H1 (cell line): Measurements from ENCODE around the gene MFSD2B. TPM values are rescaled to one million over a fixed set of nuclear protein-coding genes. Genes with fewer than 3 reads are reported as not detected.

Experiments used
- CTCF ChIA-PET: fragments of 300-600 bp; sonication (Branson Sonifier 250); formaldehyde crosslinking; loops from one replicate; lab custom pipeline; 2021; ENCODE audit not compliant: partially characterized antibody; lab: Charles Lee
- POLR2A ChIA-PET: fragments of 300-600 bp; sonication (Branson Sonifier 250); formaldehyde crosslinking; loops from one replicate; lab custom pipeline; 2021; ENCODE audit warnings: inconsistent platforms; ENCODE audit not compliant: partially characterized antibody; lab: Charles Lee
- DNase-seq, 2 experiments: peaks; one replicate each; pipeline versions ENCODE4 v3.0.0 to v3.0.0-alpha.2; 2010 to 2022; ENCODE audit warnings: low spot score in 2 of 2, low read depth in 1 of 2, mixed read lengths in 1 of 2
- FAIRE-seq: peaks from 2 replicates; lab custom pipeline; 2011; peaks lifted over from hg19 to GRCh38; lab: Jason Lieb, UNC
- H2AFZ ChIP-seq: 2 replicates; pipeline ENCODE4 v1.8.1; 2012; ENCODE audit warnings: low read length, inconsistent platforms
- H2AK5ac ChIP-seq: 2 replicates; pipeline ENCODE4 v1.6.1; 2013; ENCODE audit warnings: low read depth, low read length
- H2BK120ac ChIP-seq: replicated peaks from 2 replicates; pipeline ENCODE3; 2013; ENCODE audit warnings: low read depth, low read length, inconsistent platforms
- H2BK12ac ChIP-seq: 2 replicates; pipeline ENCODE4 v1.6.1; 2013; ENCODE audit warnings: low read depth, low read length
- H2BK15ac ChIP-seq: 2 replicates; pipeline ENCODE4 v1.6.1; 2013; ENCODE audit warnings: low read length
- H2BK20ac ChIP-seq: 2 replicates; pipeline ENCODE4 v1.6.1; 2013; ENCODE audit warnings: low read length
- H2BK5ac ChIP-seq: 2 replicates; pipeline ENCODE4 v1.6.1; 2013; ENCODE audit warnings: low read depth, low read length
- H3K14ac ChIP-seq: 2 replicates; pipeline ENCODE4 v1.6.1; 2013; ENCODE audit warnings: inconsistent platforms; ENCODE audit not compliant: insufficient read length
- H3K18ac ChIP-seq: 2 replicates; pipeline ENCODE4 v1.6.1; 2013; ENCODE audit warnings: low read length; ENCODE audit errors: extremely low read depth
- H3K23ac ChIP-seq: 2 replicates; pipeline ENCODE4 v1.6.1; 2013; ENCODE audit warnings: inconsistent platforms; ENCODE audit not compliant: insufficient read length
- H3K23me2 ChIP-seq: 2 replicates; pipeline ENCODE4 v1.6.1; 2013; ENCODE audit warnings: low read depth, low read length
- H3K27ac ChIP-seq: 2 replicates; pipeline ENCODE4 v1.6.1; 2011; ENCODE audit warnings: low read depth, low read length, inconsistent platforms
- H3K27me3 ChIP-seq, 4 experiments: replicated peaks in 1 of 4; 1 replicate in 1 of 4; 2 replicates in 3 of 4; pipeline versions ENCODE4 v1.6.1 to v1.8.1; 2011 to 2013; ENCODE audit warnings: low read length in 3 of 4, mild to moderate bottlenecking in 3 of 4, inconsistent platforms in 2 of 4, mixed read lengths in 2 of 4, moderate library complexity in 1 of 4; ENCODE audit not compliant: control insufficient read depth in 3 of 4, insufficient read depth in 3 of 4; ENCODE audit errors: extremely low read depth in 1 of 4
- H3K36me3 ChIP-seq, 4 experiments: 2 replicates each; pipeline versions ENCODE4 v1.6.1 to v1.8.1; 2011 to 2013; ENCODE audit warnings: mild to moderate bottlenecking in 4 of 4, low read length in 3 of 4, moderate library complexity in 2 of 4, control low read depth in 1 of 4, inconsistent platforms in 1 of 4; ENCODE audit not compliant: insufficient read depth in 4 of 4, control insufficient read depth in 2 of 4
- H3K4ac ChIP-seq: replicated peaks from 2 replicates; pipeline ENCODE3; 2013; ENCODE audit warnings: low read length, low read depth, mixed read lengths, inconsistent platforms; ENCODE audit not compliant: insufficient read length
- H3K4me1 ChIP-seq, 4 experiments: replicated peaks in 1 of 4; 1 replicate in 1 of 4; 2 replicates in 3 of 4; pipeline versions ENCODE4 v1.6.1 to v1.8.1; 2011 to 2013; ENCODE audit warnings: low read length in 3 of 4, inconsistent platforms in 2 of 4, mixed read lengths in 1 of 4; ENCODE audit not compliant: insufficient read depth in 4 of 4, control insufficient read depth in 3 of 4
- H3K4me2 ChIP-seq, 2 experiments: 2 replicates each; pipeline versions ENCODE4 v1.6.1 to v1.8.1; 2011 to 2013; ENCODE audit warnings: low read depth in 2 of 2, low read length in 2 of 2, control low read depth in 1 of 2, inconsistent platforms in 1 of 2, mild to moderate bottlenecking in 1 of 2; ENCODE audit not compliant: insufficient read depth in 1 of 2
- H3K4me3 ChIP-seq, 4 experiments: fragments of 200-600, 300-600 bp in 1 of 4; sonication (generic), shearing (Covaris generic), sonication (Bioruptor Twin) in 1 of 4; 2 replicates each; pipeline versions ENCODE4 v1.5.1 to v1.8.1; 2011 to 2016; ENCODE audit warnings: low read length in 4 of 4, low read depth in 3 of 4, control low read depth in 2 of 4, inconsistent platforms in 2 of 4, mild to moderate bottlenecking in 2 of 4, mixed read lengths in 1 of 4, moderate library complexity in 1 of 4; ENCODE audit not compliant: insufficient read depth in 2 of 4; ENCODE audit errors: extremely low read depth in 1 of 4
- H3K56ac ChIP-seq: replicated peaks from 2 replicates; pipeline ENCODE3; 2013; ENCODE audit warnings: low read depth, mild to moderate bottlenecking, mixed read lengths, low read length, inconsistent platforms; ENCODE audit not compliant: insufficient read length
- H3K79me1 ChIP-seq: 2 replicates; pipeline ENCODE4 v1.6.1; 2013; ENCODE audit warnings: low read depth, low read length, control low read depth
- H3K79me2 ChIP-seq, 2 experiments: 2 replicates each; pipeline versions ENCODE4 v1.6.1 to v1.8.1; 2012 to 2013; ENCODE audit warnings: low read length in 2 of 2, mild to moderate bottlenecking in 2 of 2, inconsistent platforms in 1 of 2; ENCODE audit not compliant: insufficient read depth in 2 of 2, control insufficient read depth in 1 of 2
- H3K9ac ChIP-seq, 4 experiments: replicated peaks in 1 of 4; 1 replicate in 1 of 4; 2 replicates in 3 of 4; pipeline versions ENCODE4 v1.6.1 to v1.8.1; 2011 to 2013; ENCODE audit warnings: low read depth in 3 of 4, low read length in 3 of 4, control low read depth in 2 of 4, mild to moderate bottlenecking in 2 of 4, moderate library complexity in 2 of 4, inconsistent platforms in 1 of 4; ENCODE audit errors: extremely low read depth in 1 of 4
- H3K9me3 ChIP-seq, 2 experiments: 2 replicates each; pipeline versions ENCODE4 v1.6.1 to v1.8.1; 2012 to 2013; ENCODE audit warnings: mild to moderate bottlenecking in 2 of 2, moderate library complexity in 2 of 2, control low read depth in 1 of 2, inconsistent platforms in 1 of 2, low read depth in 1 of 2, low read length in 1 of 2, mixed read lengths in 1 of 2; ENCODE audit not compliant: insufficient read depth in 2 of 2
- H4K20me1 ChIP-seq, 2 experiments: replicated peaks in 1 of 2; 2 replicates each; pipeline versions ENCODE3 to v1.8.1; 2011 to 2013; ENCODE audit warnings: inconsistent platforms in 2 of 2, low read length in 2 of 2, mild to moderate bottlenecking in 1 of 2; ENCODE audit not compliant: insufficient read depth in 2 of 2, control insufficient read depth in 1 of 2
- H4K5ac ChIP-seq: 2 replicates; pipeline ENCODE4 v1.6.1; 2013; ENCODE audit warnings: low read length, low read depth, mixed read lengths, inconsistent platforms; ENCODE audit not compliant: insufficient read length
- H4K8ac ChIP-seq: 2 replicates; pipeline ENCODE4 v1.8.0; 2013; ENCODE audit warnings: mild to moderate bottlenecking, moderate library complexity, low read length, inconsistent platforms; ENCODE audit not compliant: insufficient read depth; ENCODE audit errors: extremely low read depth
- H4K91ac ChIP-seq: replicated peaks from 2 replicates; pipeline ENCODE3; 2013; ENCODE audit warnings: low read length, mixed read lengths, inconsistent platforms; ENCODE audit not compliant: insufficient read length
- CEBPB ChIP-seq: IDR thresholded peaks from 2 replicates; pipeline ENCODE4 v1.6.1; 2012; ENCODE audit warnings: low read depth, low read length
- CHD1 ChIP-seq: IDR thresholded peaks from 2 replicates; pipeline ENCODE4 v1.6.1; 2012; ENCODE audit warnings: low read depth, low read length, improper control_type of control experiment
- CTBP2 ChIP-seq: IDR thresholded peaks from 2 replicates; pipeline ENCODE4 v1.7.0; 2011; ENCODE audit warnings: borderline replicate concordance, mild to moderate bottlenecking, moderate library complexity, mixed read lengths, low read length; ENCODE audit not compliant: insufficient read depth, insufficient read length
- MAFK ChIP-seq: IDR thresholded peaks from 2 replicates; pipeline ENCODE4 v1.6.1; 2012; ENCODE audit warnings: low read depth, mild to moderate bottlenecking, improper control_type of control experiment, low read length
- RNF2 ChIP-seq: fragments of 200-900, 300-1000 bp; sonication (generic); IDR thresholded peaks from 2 replicates; pipeline ENCODE4 v1.7.1; 2016; ENCODE audit warnings: borderline replicate concordance, low read depth, mild to moderate bottlenecking, antibody characterized with exemption, low read length; ENCODE audit not compliant: poor library complexity, severe bottlenecking; ENCODE audit errors: missing control alignments
- RXRA ChIP-seq: IDR thresholded peaks from 2 replicates; pipeline ENCODE4 v1.6.1; 2011; ENCODE audit warnings: low read depth, mild to moderate bottlenecking, low read length, moderate library complexity; ENCODE audit not compliant: insufficient read depth
- SAP30 ChIP-seq: fragments of 300-600 bp; sonication (generic); IDR thresholded peaks from 2 replicates; pipeline ENCODE4 v1.7.1; 2012; ENCODE audit warnings: low read length, moderate library complexity, mild to moderate bottlenecking, inconsistent platforms; ENCODE audit not compliant: insufficient read depth, insufficient replicate concordance
- SIRT6 ChIP-seq: IDR thresholded peaks from one replicate; pipeline ENCODE4 v1.7.1; 2012; ENCODE audit warnings: low read length, inconsistent platforms
- SIX5 ChIP-seq: IDR thresholded peaks from 2 replicates; pipeline ENCODE4 v1.6.1; 2011; ENCODE audit warnings: mild to moderate bottlenecking, low read depth, low read length
- WGBS, 2 experiments: shearing (Covaris generic) in 1 of 2; methylation state at CpG; one replicate each; pipeline versions ENCODE4 v1.1.6 to v1.1.7; 2013 to 2015; ENCODE audit warnings: low lambda C conversion rate in 2 of 2, mixed read lengths in 2 of 2, inconsistent platforms in 1 of 2, low coverage in 1 of 2, missing lambda C conversion rate in 1 of 2; ENCODE audit not compliant: insufficient replicate concordance in 2 of 2, insufficient coverage in 1 of 2, insufficient read length in 1 of 2; ENCODE audit errors: extremely low coverage in 1 of 2, missing lambda C conversion rate in 1 of 2; 5-methylcytosine and 5-hydroxymethylcytosine counted together
- polyA plus RNA-seq, 7 experiments: library from polyadenylated mRNA; depleted of rRNA in 3 of 7; stranded (reverse) in 5 of 7; unstranded in 2 of 7; fragments of >200 nt in 5 of 7; fragments of 200-250 nt in 2 of 7; gene quantifications; 1 replicate in 5 of 7; 2 replicates in 1 of 7; 4 replicates in 1 of 7; pipeline versions ENCODE4 v1.2.1 to v1.2.3, GENCODE V29; 2011 to 2013; ENCODE audit warnings: missing spikeins in 2 of 7, mixed read lengths in 2 of 7
- total RNA-seq: library from RNA; stranded (reverse); fragmentation: NEBNext Ultra II Directional; extraction: Animal tissue kit (Norgen Biotek cat#: 25700); gene quantifications from 2 replicates; pipeline ENCODE4 v1.2.1, GENCODE V29; 2021
- TF ChIP-seq, protein P1 (sequence below): IDR thresholded peaks from 2 replicates; pipeline ENCODE4 v1.6.1; 2012; ENCODE audit warnings: inconsistent platforms

The MFSD2B gene
- total and polyA plus RNA-seq, 2 of the 8 experiments (the other 6 are each of a cell fraction or from before 2014, with no cell fraction given): 0.33 to 0.48 TPM

- Histone ChIP-seq H3K9me3 (no peaks in the 10 kb centered on the region), H3K79me2 (no peaks in the 10 kb centered on the region), H3K36me3 (no peaks in the 10 kb centered on the region), H3K4ac (no peak overlapping the region), H3K4me2 (0 out of 4 replicates have a peak overlapping the region, but pooled peaks of 1 of the 2 experiments have one; percentile 62), H2AFZ (no peak overlapping the region), H3K4me3 (no peak overlapping the region), H3K27me3 (peaks cover 0 to 13% (median 6%) of the 10 kb centered on the region in 4 experiments; a peak in 3 of 7 replicates), H2BK12ac (no peak overlapping the region), H3K56ac (no peak overlapping the region), H2BK15ac (no peak overlapping the region), H2BK5ac (no peak overlapping the region), H3K4me1 (peaks cover 0 to 24% (median 15%) of the 10 kb centered on the region in 4 experiments; a peak in 6 of 7 replicates), H4K8ac (no peak overlapping the region), H2BK20ac (no peak overlapping the region), H3K27ac (no peak overlapping the region), H2BK120ac (no peak overlapping the region), H3K9ac (no peak overlapping the region), H3K23ac (no peak overlapping the region), H3K14ac (no peak overlapping the region), H3K79me1 (no peaks in the 10 kb centered on the region), H2AK5ac (no peak overlapping the region), H3K18ac (no peak overlapping the region), H4K91ac (no peak overlapping the region), H4K5ac (no peak overlapping the region), H4K20me1 (no peaks in the 10 kb centered on the region), H3K23me2 (peaks cover 4% of the 10 kb centered on the region; the same call in 1 of the 2 replicates)
- 84% methylated on average over 7 of the region's 7 CpGs; no CpG with 5 or more reads in 1 of the 2 experiments for WGBS, 2 experiments
- CTCF ChIA-PET: interaction anchor here (0.6 to 1.6 kb wide), 8 partner anchors 9 to 355 kb away, joined by 3 to 7 read pairs (median 4); no protein-coding TSS in a partner anchor
- DNase-seq: no peak
- no peak for FAIRE-seq
- TF ChIP-seq SIRT6 (no peak), SAP30 (no peak), CTBP2 (no peak), CEBPB (no peak), RXRA (no peak), CHD1 (no peak), SIX5 (no peak), MAFK (no peak), RNF2 (no peak)
- TF ChIP-seq, protein P1, sequence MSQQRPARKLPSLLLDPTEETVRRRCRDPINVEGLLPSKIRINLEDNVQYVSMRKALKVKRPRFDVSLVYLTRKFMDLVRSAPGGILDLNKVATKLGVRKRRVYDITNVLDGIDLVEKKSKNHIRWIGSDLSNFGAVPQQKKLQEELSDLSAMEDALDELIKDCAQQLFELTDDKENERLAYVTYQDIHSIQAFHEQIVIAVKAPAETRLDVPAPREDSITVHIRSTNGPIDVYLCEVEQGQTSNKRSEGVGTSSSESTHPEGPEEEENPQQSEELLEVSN: no peak
- POLR2A ChIA-PET: interaction anchor here (0.7 to 3.6 kb wide), 6 partner anchors 9 to 136 kb away, joined by 3 to 20 read pairs (median 3); partner anchors contain the start of genes ATAD2B, FKBP1B and WDCP
Observed at GRCh38 chr2:24011250-24012104, 1.6 kb downstream of the MFSD2B start.
